ENCODE data around the gene DRD1. TPM values are rescaled to one million over a fixed set of nuclear protein-coding genes. Genes with fewer than 3 reads are reported as not detected.

Gene DRD1
- under 1 TPM in 1 of 4 donors, not detected in 3; 0.03 TPM for polyA plus RNA-seq (ENCODE audit: insufficient read length in 4 of 4)

- DNase-seq (ENCODE audit: low read depth in 4 of 4, low spot score in 2 of 4): no peak
Observed at GRCh38 chr5:175444060-175444904, at the start of gene DRD1. DRD1 (minus strand) TSS chr5:175444182; CDS start chr5:175443099, 1,083 bp downstream.

- no peak for DNase-seq (ENCODE audit: low read depth in 4 of 4, low spot score in 2 of 4)
Observed at GRCh38 chr5:175493726-175494125, 49.7 kb upstream of the DRD1 start.

- no peak for DNase-seq (ENCODE audit: low read depth in 4 of 4, low spot score in 2 of 4)
Observed at GRCh38 chr5:175493260-175493659, 49.3 kb upstream of the DRD1 start.

GRCh38 chr5:175491223-175491622 is 47.2 kb upstream of the DRD1 start:
- DNase-seq (ENCODE audit: low read depth in 4 of 4, low spot score in 2 of 4): no peak

- no peak for DNase-seq (ENCODE audit: low read depth in 4 of 4, low spot score in 2 of 4)
Observed at GRCh38 chr5:175489693-175490443, 45.9 kb upstream of the DRD1 start.

- DNase-seq (ENCODE audit: low read depth in 4 of 4, low spot score in 2 of 4): no peak
Observed at GRCh38 chr5:175487514-175488222, 43.7 kb upstream of the DRD1 start.

- no peak for DNase-seq (ENCODE audit: low read depth in 4 of 4, low spot score in 2 of 4)
Observed at GRCh38 chr5:175485631-175486030, 41.6 kb upstream of the DRD1 start.

- DNase-seq (ENCODE audit: low read depth in 4 of 4, low spot score in 2 of 4): peak in 1 of 4 donors; percentile 16
Observed at GRCh38 chr5:175484829-175485228, 40.8 kb upstream of the DRD1 start.

GRCh38 chr5:175484322-175484721 is 40.3 kb upstream of the DRD1 start:
- no peak for DNase-seq (ENCODE audit: low read depth in 4 of 4, low spot score in 2 of 4)

GRCh38 chr5:175483337-175483736 is 39.4 kb upstream of the DRD1 start:
- DNase-seq (ENCODE audit: low read depth in 4 of 4, low spot score in 2 of 4): no peak

GRCh38 chr5:175479125-175479881 is 35.3 kb upstream of the DRD1 start:
- DNase-seq (ENCODE audit: low read depth in 4 of 4, low spot score in 2 of 4): no peak

- peak; percentile 48 to 76 (median 68) for DNase-seq (ENCODE audit: low read depth in 4 of 4, low spot score in 2 of 4)
Observed at GRCh38 chr5:175478384-175479124, 34.6 kb upstream of the DRD1 start, which contains the start of gene SFXN1. SFXN1 (plus strand) TSS chr5:175478560; CDS start chr5:175492104, 13,544 bp downstream.

GRCh38 chr5:175478008-175478383 is 34.0 kb upstream of the DRD1 start:
- DNase-seq (ENCODE audit: low read depth in 4 of 4, low spot score in 2 of 4): peak in 1 of 4 donors; percentile 16

- no peak for DNase-seq (ENCODE audit: low read depth in 4 of 4, low spot score in 2 of 4)
Observed at GRCh38 chr5:175477440-175477839, 33.5 kb upstream of the DRD1 start.

GRCh38 chr5:175475248-175475647 is 31.3 kb upstream of the DRD1 start:
- no peak for DNase-seq (ENCODE audit: low read depth in 4 of 4, low spot score in 2 of 4)

- no peak for DNase-seq (ENCODE audit: low read depth in 4 of 4, low spot score in 2 of 4)
Observed at GRCh38 chr5:175472378-175472777, 28.4 kb upstream of the DRD1 start.

GRCh38 chr5:175471628-175472027 is 27.6 kb upstream of the DRD1 start:
- no peak for DNase-seq (ENCODE audit: low read depth in 4 of 4, low spot score in 2 of 4)

GRCh38 chr5:175471196-175471595 is 27.2 kb upstream of the DRD1 start:
- DNase-seq (ENCODE audit: low read depth in 4 of 4, low spot score in 2 of 4): no peak

- no peak for DNase-seq (ENCODE audit: low read depth in 4 of 4, low spot score in 2 of 4)
Observed at GRCh38 chr5:175470781-175471180, 26.8 kb upstream of the DRD1 start.

- no peak for DNase-seq (ENCODE audit: low read depth in 4 of 4, low spot score in 2 of 4)
Observed at GRCh38 chr5:175469916-175470315, 25.9 kb upstream of the DRD1 start.

Data from left renal cortex interstitium (tissue), 4 donors.